GM12878 (cell line): ENCODE data around the gene C1D. TPM values are rescaled to one million over a fixed set of nuclear protein-coding genes. Genes with fewer than 3 reads are reported as not detected.

Source experiments
- ATAC-seq: fragments of 200-7000 bp; cut with Tn5 transposase; 3 replicates; pipeline ENCODE4 v1.9.1; 2020; ENCODE audit warnings: mild to moderate bottlenecking, moderate library complexity
- BruUV-seq: library from RNA; stranded (reverse); fragments of 400-500 nt; replicated peaks from 2 replicates; lab custom pipeline; 2021; lab: Mats Ljungman, UMichigan
- CTCF ChIA-PET: fragments of 300-600 bp; sonication (Branson Sonifier 250); formaldehyde crosslinking; extraction: SDS; loops from one replicate; lab custom pipeline; 2021; ENCODE audit warnings: inconsistent platforms; lab: Yijun Ruan, JAX
- POLR2A ChIA-PET: fragments of 350-600 bp; formaldehyde crosslinking; extraction: SDS; loops from one replicate; lab custom pipeline; 2021; ENCODE audit warnings: inconsistent platforms; lab: Charles Lee
- RAD21 ChIA-PET: fragments of 300-600 bp; sonication (Branson Sonifier 250); formaldehyde crosslinking; loops from one replicate; lab custom pipeline; 2023; ENCODE audit warnings: antibody characterized with exemption; ENCODE audit not compliant: unreplicated experiment; lab: Charles Lee
- SMC1A ChIA-PET: fragments of 300-600 bp; sonication (Branson Sonifier 250); formaldehyde crosslinking; loops from one replicate; lab custom pipeline; 2023; ENCODE audit not compliant: unreplicated experiment, uncharacterized antibody; lab: Charles Lee
- DNase-seq: peaks from one replicate; pipeline ENCODE4 v3.0.0-alpha.2; 2011; ENCODE audit warnings: low read depth, low spot score
- FAIRE-seq: peaks from 3 replicates; lab custom pipeline; 2011; peaks lifted over from hg19 to GRCh38; lab: Jason Lieb, UNC
- H2AFZ ChIP-seq: 2 replicates; pipeline ENCODE4 v1.6.0; 2011; ENCODE audit warnings: low read depth, low read length, control low read depth; ENCODE audit not compliant: control insufficient read depth
- H3K27ac ChIP-seq: 2 replicates; pipeline ENCODE4 v1.5.1; 2011; ENCODE audit warnings: control low read depth; ENCODE audit not compliant: control insufficient read depth, insufficient read depth
- H3K27me3 ChIP-seq, 2 experiments: replicated peaks in 1 of 2; 2 replicates each; pipeline versions ENCODE4 v1.6.0 to v1.6.1; 2011; ENCODE audit warnings: low read length in 1 of 2; ENCODE audit not compliant: control insufficient read depth in 2 of 2, insufficient read depth in 2 of 2
- H3K36me3 ChIP-seq, 2 experiments: 2 replicates each; pipeline ENCODE4 v1.5.1; 2011; ENCODE audit warnings: low read length in 1 of 2; ENCODE audit not compliant: control insufficient read depth in 2 of 2, insufficient read depth in 2 of 2
- H3K4me1 ChIP-seq: 2 replicates; pipeline ENCODE4 v1.6.1; 2011; ENCODE audit warnings: mild to moderate bottlenecking, low read length, moderate library complexity, mixed read lengths; ENCODE audit not compliant: control insufficient read depth, insufficient read depth
- H3K4me2 ChIP-seq: 2 replicates; pipeline ENCODE4 v1.6.0; 2011; ENCODE audit warnings: control low read depth; ENCODE audit not compliant: control insufficient read depth, insufficient read depth
- H3K4me3 ChIP-seq: fragments of 200-600 bp; sonication (generic); 2 replicates; pipeline ENCODE4 v1.5.1; 2016
- H3K79me2 ChIP-seq: 2 replicates; pipeline ENCODE4 v1.6.0; 2011; ENCODE audit warnings: low read length; ENCODE audit not compliant: control insufficient read depth, insufficient read depth
- H3K9ac ChIP-seq: 2 replicates; pipeline ENCODE4 v1.8.0; 2011; ENCODE audit warnings: low read length, control low read depth, mixed read lengths; ENCODE audit not compliant: control insufficient read depth, insufficient read depth
- H3K9me3 ChIP-seq: replicated peaks from 3 replicates; pipeline ENCODE4 v1.5.1; 2011; ENCODE audit warnings: mild to moderate bottlenecking, low read length; ENCODE audit not compliant: control insufficient read depth, insufficient read depth
- H4K20me1 ChIP-seq: 2 replicates; pipeline ENCODE4 v1.6.0; 2011; ENCODE audit not compliant: control insufficient read depth, insufficient read depth
- ATF2 ChIP-seq: IDR thresholded peaks from 2 replicates; pipeline ENCODE4 v1.6.1; 2012; ENCODE audit warnings: low read length, inconsistent platforms
- BACH1 ChIP-seq: fragments of 450-650 bp; IDR thresholded peaks from 2 replicates; pipeline ENCODE4 v1.6.1; 2017; ENCODE audit warnings: mild to moderate bottlenecking, borderline replicate concordance
- EGR1 ChIP-seq, 2 experiments: IDR thresholded peaks; 1 replicate in 1 of 2; 2 replicates in 1 of 2; pipeline ENCODE4 v1.6.1; 2011 to 2012; ENCODE audit warnings: low read depth in 2 of 2, low read length in 2 of 2, borderline replicate concordance in 1 of 2, mild to moderate bottlenecking in 1 of 2, moderate library complexity in 1 of 2
- EP300 ChIP-seq, 2 experiments: fragments of 150-350 bp in 1 of 2; IDR thresholded peaks; 2 replicates each; pipeline ENCODE4 v1.6.1; 2011 to 2012; ENCODE audit warnings: low read depth in 2 of 2, low read length in 2 of 2, borderline replicate concordance in 1 of 2, improper control_type of control experiment in 1 of 2, inconsistent platforms in 1 of 2; ENCODE audit not compliant: control insufficient read depth in 1 of 2
- GATAD2B ChIP-seq: fragments of 450-650 bp; conservative IDR thresholded peaks from 2 replicates; pipeline ENCODE4 v1.6.1; 2017; ENCODE audit warnings: low read depth, mild to moderate bottlenecking, moderate library complexity
- HDGF ChIP-seq: fragments of 450-650 bp; IDR thresholded peaks from 2 replicates; pipeline ENCODE4 v1.6.1; 2016; ENCODE audit warnings: antibody characterized with exemption
- KDM1A ChIP-seq: fragments of 200-600 bp; sonication (generic); IDR thresholded peaks from 2 replicates; pipeline ENCODE4 v1.6.1; 2016; ENCODE audit warnings: borderline replicate concordance
- NBN ChIP-seq: fragments of 450-650 bp; IDR thresholded peaks from 2 replicates; pipeline ENCODE4 v1.6.1; 2016
- NFYB ChIP-seq: IDR thresholded peaks from 2 replicates; pipeline ENCODE4 v1.6.1; 2011; ENCODE audit warnings: low read depth, mild to moderate bottlenecking, low read length, improper control_type of control experiment, moderate library complexity; ENCODE audit not compliant: insufficient read depth
- NR2F1 ChIP-seq: fragments of 450-650 bp; conservative IDR thresholded peaks from 2 replicates; pipeline ENCODE4 v1.6.1; 2017; ENCODE audit warnings: mild to moderate bottlenecking
- POLR2AphosphoS5 ChIP-seq: IDR thresholded peaks from 2 replicates; pipeline ENCODE4 v1.6.1; 2011; ENCODE audit warnings: mild to moderate bottlenecking, low read length, inconsistent platforms
- RELA ChIP-seq: fragments of 450-650 bp; IDR thresholded peaks from 2 replicates; pipeline ENCODE4 v1.8.0; 2014; ENCODE audit warnings: borderline replicate concordance; ENCODE audit not compliant: partially characterized antibody
- SMARCA5 ChIP-seq: fragments of 450-650 bp; IDR thresholded peaks from 2 replicates; pipeline ENCODE4 v1.6.1; 2017; ENCODE audit warnings: mild to moderate bottlenecking
- SMC3 ChIP-seq: IDR thresholded peaks from 2 replicates; pipeline ENCODE4 v1.6.1; 2011; ENCODE audit warnings: low read length, improper control_type of control experiment, borderline replicate concordance
- TCF12 ChIP-seq: IDR thresholded peaks from 2 replicates; pipeline ENCODE4 v1.6.1; 2011; ENCODE audit warnings: low read depth, mild to moderate bottlenecking, low read length
- WGBS: methylation state at CpG from one replicate; pipeline ENCODE4 v1.1.6; 2016; ENCODE audit warnings: low lambda C conversion rate; ENCODE audit not compliant: insufficient replicate concordance, insufficient coverage; ENCODE audit errors: missing lambda C conversion rate; 5-methylcytosine and 5-hydroxymethylcytosine counted together
- in situ Hi-C: fragments of 300-500 bp; cut with MboI; formaldehyde crosslinking; loops from 9 replicates; pipeline ENCODE4 v1.14.3; 2018; ENCODE audit warnings: mixed read lengths
- intact Hi-C: fragments of 100-400 bp; cut with micrococcal nuclease; formaldehyde crosslinking; loops from one replicate; pipeline ENCODE4 v1.14.2; 2022; ENCODE audit not compliant: unreplicated experiment
- polyA plus RNA-seq, 11 experiments: library from polyadenylated mRNA; depleted of rRNA in 4 of 11; unstranded in 6 of 11; stranded (reverse) in 5 of 11; fragments of >200 nt; fragmentation: Nextera tagmentation in 4 of 11; fragmentation: Illumina TruSeq in 1 of 11; extraction: Ambion mirVana in 4 of 11; extraction: Trizol in 1 of 11; gene quantifications; 1 replicate in 1 of 11; 2 replicates in 10 of 11; pipeline versions ENCODE4 v1.2.1 to v1.2.3, GENCODE V29; 2011 to 2016; ENCODE audit warnings: inconsistent platforms in 2 of 11, missing spikeins in 2 of 11, low read depth in 1 of 11
- total RNA-seq, 4 experiments: library from RNA; depleted of rRNA in 3 of 4; stranded (reverse); fragments of >200 nt in 3 of 4; fragmentation: Illumina TruSeq in 1 of 4; extraction: Trizol in 1 of 4; gene quantifications; 2 replicates each; pipeline versions ENCODE4 v1.2.1 to v1.2.3, GENCODE V29; 2013 to 2021
- TF ChIP-seq, protein P1 (sequence below): IDR thresholded peaks from 2 replicates; pipeline ENCODE4 v1.6.1; 2012; ENCODE audit warnings: low read depth, low read length, improper control_type of control experiment

C1D gene
- total and polyA plus RNA-seq, 10 of the 15 experiments (the other 5 are each of a cell fraction or from before 2014, with no cell fraction given) = 18.9 to 152 (median 59.1) TPM

- no peak for TF ChIP-seq EP300 (IDR thresholded peaks at IDR 0.05; ENCODE audit: borderline replicate concordance in 1 of 2, control insufficient read depth in 1 of 2, low read depth in 2 of 2, low read length in 2 of 2)
- TF ChIP-seq, all 136 proteins: peak for 0
Measured at GRCh38 chr2:68024450-68024849, 38.4 kb downstream of the C1D start (continued).

GRCh38 chr2:68023904-68024303 lies 38.9 kb downstream of the C1D start:
- no peaks in the 10 kb centered on the region for H4K20me1 ChIP-seq
- ATAC-seq = no peak
- intact Hi-C loops = no loop called here

More at GRCh38 chr2:68023904-68024303, 38.9 kb downstream of the C1D start:
- no peak for FAIRE-seq
- TF ChIP-seq NBN (no peak), HDGF (no peak), BACH1 (no peak), GATAD2B (no peak), POLR2AphosphoS5 (no peak), ATF2 (no peak), NFYB (no peak), TCF12 (no peak), SMARCA5 (no peak), SMC3 (no peak), NR2F1 (no peak), KDM1A (no peak), RELA (no peak), EGR1 (IDR thresholded peaks at IDR 0.05; ENCODE audit: borderline replicate concordance in 1 of 2, low read depth in 2 of 2, low read length in 2 of 2) (no peak)
- TF ChIP-seq, protein P1, sequence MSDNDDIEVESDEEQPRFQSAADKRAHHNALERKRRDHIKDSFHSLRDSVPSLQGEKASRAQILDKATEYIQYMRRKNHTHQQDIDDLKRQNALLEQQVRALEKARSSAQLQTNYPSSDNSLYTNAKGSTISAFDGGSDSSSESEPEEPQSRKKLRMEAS = no peak
- TF ChIP-seq, all 136 proteins: peak for 0
- ChIA-PET SMC1A (no interaction called here), RAD21 (no interaction called here), POLR2A (no interaction called here), CTCF (no interaction called here)
- no peaks in the 10 kb centered on the region for H3K4me1 ChIP-seq
- no peaks in the 10 kb centered on the region for H3K79me2 ChIP-seq
- DNase-seq = no peak
- H3K27ac ChIP-seq = no peak overlapping the region
- H3K9me3 ChIP-seq = no peaks in the 10 kb centered on the region
- 47% methylated on average over 10 of the region's 16 CpGs for WGBS
- H3K9ac ChIP-seq = no peak overlapping the region
- in situ Hi-C loops = no loop called here
- H2AFZ ChIP-seq = no peak overlapping the region
- BruUV-seq = no TSS peak
- H3K4me3 ChIP-seq = no peak overlapping the region
- H3K36me3 ChIP-seq = no peaks in the 10 kb centered on the region
- no peaks in the 10 kb centered on the region for H3K27me3 ChIP-seq
- H3K4me2 ChIP-seq = no peak overlapping the region
